DOHH2 (cell line): ENCODE results near the gene RBFOX2.

ENCODE experiments used
- H3F3A ChIP-seq: fragments of 200-600 bp; sonication (generic), shearing (Covaris generic); 2 replicates; pipeline ENCODE4 v1.6.0; 2016; ENCODE audit warnings: antibody characterized with exemption, mild to moderate bottlenecking; ENCODE audit not compliant: control insufficient read depth, insufficient read depth
- H3K27ac ChIP-seq: fragments of 200-600 bp; sonication (generic); 2 replicates; pipeline ENCODE4 v1.5.1; 2014; ENCODE audit warnings: low read depth, mild to moderate bottlenecking, low read length, moderate library complexity
- H3K27me3 ChIP-seq: fragments of 200-600 bp; sonication (generic); 2 replicates; pipeline ENCODE4 v1.6.1; 2014; ENCODE audit warnings: mild to moderate bottlenecking, low read length, mixed read lengths; ENCODE audit not compliant: control insufficient read depth
- H3K36me3 ChIP-seq: fragments of 200-600 bp; sonication (generic); 2 replicates; pipeline ENCODE4 v1.6.1; 2014; ENCODE audit warnings: mild to moderate bottlenecking, low read length, moderate library complexity, mixed read lengths; ENCODE audit not compliant: control insufficient read depth
- H3K4me1 ChIP-seq: fragments of 200-600 bp; sonication (generic); 2 replicates; pipeline ENCODE4 v1.6.1; 2014; ENCODE audit warnings: mild to moderate bottlenecking, low read length, mixed read lengths; ENCODE audit not compliant: control insufficient read depth
- H3K4me2 ChIP-seq: fragments of 200-600 bp; sonication (generic); 2 replicates; pipeline ENCODE4 v1.6.0; 2014; ENCODE audit warnings: mild to moderate bottlenecking, low read length, moderate library complexity
- H3K4me3 ChIP-seq: fragments of 200-600 bp; sonication (generic); 2 replicates; pipeline ENCODE4 v1.5.1; 2014; ENCODE audit warnings: mild to moderate bottlenecking, low read length, mixed read lengths
- H3K79me2 ChIP-seq: fragments of 200-600 bp; sonication (generic); 2 replicates; pipeline ENCODE4 v1.6.1; 2014; ENCODE audit warnings: mild to moderate bottlenecking, low read length, mixed read lengths; ENCODE audit not compliant: control insufficient read depth
- H3K9me2 ChIP-seq: fragments of 200-600 bp; sonication (generic); replicated peaks from 2 replicates; pipeline ENCODE4 v1.6.1; 2014; ENCODE audit warnings: mild to moderate bottlenecking, low read length, mixed read lengths; ENCODE audit not compliant: control insufficient read depth
- H3K9me3 ChIP-seq: fragments of 200-600 bp; sonication (generic); 2 replicates; pipeline ENCODE4 v1.6.1; 2014; ENCODE audit warnings: antibody characterized with exemption, low read length, mixed read lengths; ENCODE audit not compliant: control insufficient read depth, insufficient read depth
- H4K20me1 ChIP-seq: fragments of 200-600 bp; sonication (generic); 2 replicates; pipeline ENCODE4 v1.6.0; 2014; ENCODE audit warnings: low read depth, mild to moderate bottlenecking, antibody characterized with exemption, low read length, moderate library complexity; ENCODE audit not compliant: control insufficient read depth, insufficient read depth
- CTCF ChIP-seq: fragments of 200-600 bp; sonication (generic); IDR thresholded peaks from one replicate; pipeline ENCODE4 v1.5.1; 2014; ENCODE audit warnings: antibody characterized with exemption, mild to moderate bottlenecking, low read depth, low read length; ENCODE audit not compliant: poor library complexity, severe bottlenecking
- EZH2phosphoT487 ChIP-seq: fragments of 200-600 bp; sonication (generic); IDR thresholded peaks from 2 replicates; pipeline ENCODE4 v1.6.1; 2017; ENCODE audit warnings: borderline replicate concordance, mild to moderate bottlenecking, antibody characterized with exemption, low read length, moderate library complexity, mixed read lengths

RBFOX2 gene

GRCh38 chr22:35984183-35985175 lies 44.1 kb downstream of the RBFOX2 start:
- H3K27ac ChIP-seq = no peak overlapping the region
- peaks cover 20% of the 10 kb centered on the region for H3K4me1 ChIP-seq
- no peaks in the 10 kb centered on the region for H4K20me1 ChIP-seq
- no peaks in the 10 kb centered on the region for H3K9me3 ChIP-seq
- no peaks in the 10 kb centered on the region for H3F3A ChIP-seq
- H3K27me3 ChIP-seq = no peaks in the 10 kb centered on the region
- peaks cover 26% of the 10 kb centered on the region for H3K36me3 ChIP-seq
- no peak overlapping the region for H3K4me2 ChIP-seq
- no peaks in the 10 kb centered on the region for H3K9me2 ChIP-seq
- peaks cover 92% of the 10 kb centered on the region for H3K79me2 ChIP-seq
- TF ChIP-seq CTCF = no peak
- TF ChIP-seq EZH2phosphoT487 = no peak
- no peak overlapping the region for H3K4me3 ChIP-seq

- H3K27me3 ChIP-seq = no peaks in the 10 kb centered on the region
- peaks cover 94% of the 10 kb centered on the region for H3K79me2 ChIP-seq
Observed at GRCh38 chr22:35981900-35982299, 46.7 kb downstream of the RBFOX2 start.

GRCh38 chr22:35978889-35979288 lies 49.7 kb downstream of the RBFOX2 start:
- H3K79me2 ChIP-seq = peaks cover 94% of the 10 kb centered on the region
- no peak overlapping the region for H3K4me3 ChIP-seq
- no peaks in the 10 kb centered on the region; the same call in 1 of the 2 replicates for H3K36me3 ChIP-seq
- H3K4me2 ChIP-seq = no peak overlapping the region
- no peaks in the 10 kb centered on the region for H3K27me3 ChIP-seq
- TF ChIP-seq CTCF (no peak), EZH2phosphoT487 (no peak)
- H3K9me2 ChIP-seq = no peaks in the 10 kb centered on the region
- H3F3A ChIP-seq = no peaks in the 10 kb centered on the region; the same call in 1 of the 2 replicates
- H3K27ac ChIP-seq = no peak overlapping the region
- no peaks in the 10 kb centered on the region for H3K9me3 ChIP-seq
- H3K4me1 ChIP-seq = peaks cover 2% of the 10 kb centered on the region; the same call in 1 of the 2 replicates
- H4K20me1 ChIP-seq = no peaks in the 10 kb centered on the region; the same call in 1 of the 2 replicates

More at GRCh38 chr22:35981900-35982299, 46.7 kb downstream of the RBFOX2 start:
- peaks cover 17% of the 10 kb centered on the region for H3K36me3 ChIP-seq
- no peaks in the 10 kb centered on the region; the same call in 1 of the 2 replicates for H4K20me1 ChIP-seq
- H3K27ac ChIP-seq = no peak overlapping the region
- H3K4me2 ChIP-seq = no peak overlapping the region
- H3F3A ChIP-seq = no peaks in the 10 kb centered on the region
- TF ChIP-seq EZH2phosphoT487 = no peak
- no peak for TF ChIP-seq CTCF
- H3K9me3 ChIP-seq = no peaks in the 10 kb centered on the region
- H3K9me2 ChIP-seq = no peaks in the 10 kb centered on the region
- H3K4me1 ChIP-seq = no peaks in the 10 kb centered on the region
- H3K4me3 ChIP-seq = no peak overlapping the region
